HFFc6 (cell line): ENCODE data around the gene ATE1. TPM values are rescaled to one million over a fixed set of nuclear protein-coding genes. Genes with fewer than 3 reads are reported as not detected.

Source experiments
- DNase-seq: peaks from one replicate; pipeline ENCODE4 v3.0.0-alpha.2; 2018
- H3K27ac Mint-ChIP-seq: 2 replicates; pipeline ENCODE4 v1.8.0; 2020; ENCODE audit warnings: mild to moderate bottlenecking, mixed read lengths
- H3K27me3 Mint-ChIP-seq: 2 replicates; pipeline ENCODE4 v1.8.0; 2021; ENCODE audit warnings: mild to moderate bottlenecking, moderate library complexity, mixed read lengths; ENCODE audit not compliant: insufficient read depth
- H3K36me3 Mint-ChIP-seq: 2 replicates; pipeline ENCODE4 v1.8.0; 2021; ENCODE audit warnings: low read depth, mixed read lengths
- H3K4me1 Mint-ChIP-seq: 2 replicates; pipeline ENCODE4 v1.8.0; 2020; ENCODE audit warnings: low read depth, mixed read lengths
- H3K4me3 Mint-ChIP-seq: 2 replicates; pipeline ENCODE4 v1.8.0; 2020; ENCODE audit warnings: mild to moderate bottlenecking, moderate library complexity, mixed read lengths
- H3K9me3 Mint-ChIP-seq: 2 replicates; pipeline ENCODE4 v1.8.0; 2020; ENCODE audit warnings: mild to moderate bottlenecking, mixed read lengths
- total RNA-seq, 6 experiments: library from RNA; stranded (reverse); fragmentation: NEBNext Ultra II Directional; extraction: Animal tissue kit (Norgen Biotek cat#: 25700); gene quantifications; 2 replicates in 1 of 6; 3 replicates in 5 of 6; pipeline ENCODE4 v1.2.3, GENCODE V29; 2021
- TF ChIP-seq, protein P1 (sequence below): fragments of 200-600 bp; sonication (generic); IDR thresholded peaks from 2 replicates; pipeline ENCODE4 v1.5.0; 2021; ENCODE audit warnings: antibody characterized with exemption, mild to moderate bottlenecking

Gene ATE1
- total RNA-seq, 6 experiments from 2014 or later = 19.4 to 25.2 (median 21.0) TPM

DNA sequence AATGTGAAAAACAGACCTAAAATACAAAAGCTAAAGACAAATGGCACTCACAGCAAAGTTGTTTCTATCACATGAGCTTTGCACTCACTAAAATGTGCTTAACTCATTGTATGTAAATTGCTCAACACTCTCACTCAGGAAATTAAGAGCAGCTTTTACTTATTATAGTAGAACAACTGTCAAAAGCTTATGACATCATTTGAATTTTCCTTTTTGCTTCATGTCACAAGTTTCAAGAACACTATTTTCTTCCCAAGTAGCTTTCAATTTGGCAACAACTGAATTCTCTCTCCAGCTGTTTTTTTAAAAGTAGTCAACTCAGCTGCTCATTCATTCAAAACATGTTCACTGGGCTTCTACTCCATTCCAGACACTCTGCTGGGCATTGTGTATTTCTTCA, 46.9 kb downstream of the ATE1 start:
- TF ChIP-seq, protein P1, sequence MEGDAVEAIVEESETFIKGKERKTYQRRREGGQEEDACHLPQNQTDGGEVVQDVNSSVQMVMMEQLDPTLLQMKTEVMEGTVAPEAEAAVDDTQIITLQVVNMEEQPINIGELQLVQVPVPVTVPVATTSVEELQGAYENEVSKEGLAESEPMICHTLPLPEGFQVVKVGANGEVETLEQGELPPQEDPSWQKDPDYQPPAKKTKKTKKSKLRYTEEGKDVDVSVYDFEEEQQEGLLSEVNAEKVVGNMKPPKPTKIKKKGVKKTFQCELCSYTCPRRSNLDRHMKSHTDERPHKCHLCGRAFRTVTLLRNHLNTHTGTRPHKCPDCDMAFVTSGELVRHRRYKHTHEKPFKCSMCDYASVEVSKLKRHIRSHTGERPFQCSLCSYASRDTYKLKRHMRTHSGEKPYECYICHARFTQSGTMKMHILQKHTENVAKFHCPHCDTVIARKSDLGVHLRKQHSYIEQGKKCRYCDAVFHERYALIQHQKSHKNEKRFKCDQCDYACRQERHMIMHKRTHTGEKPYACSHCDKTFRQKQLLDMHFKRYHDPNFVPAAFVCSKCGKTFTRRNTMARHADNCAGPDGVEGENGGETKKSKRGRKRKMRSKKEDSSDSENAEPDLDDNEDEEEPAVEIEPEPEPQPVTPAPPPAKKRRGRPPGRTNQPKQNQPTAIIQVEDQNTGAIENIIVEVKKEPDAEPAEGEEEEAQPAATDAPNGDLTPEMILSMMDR = no peak
- Mint-ChIP-seq H3K27me3 (no peaks in the 10 kb centered on the region), H3K9me3 (no peaks in the 10 kb centered on the region), H3K27ac (no peak overlapping the region), H3K36me3 (no peaks in the 10 kb centered on the region), H3K4me1 (peaks cover 6% of the 10 kb centered on the region; the same call in 1 of the 2 replicates), H3K4me3 (no peak overlapping the region)
- no peak for DNase-seq

DNA sequence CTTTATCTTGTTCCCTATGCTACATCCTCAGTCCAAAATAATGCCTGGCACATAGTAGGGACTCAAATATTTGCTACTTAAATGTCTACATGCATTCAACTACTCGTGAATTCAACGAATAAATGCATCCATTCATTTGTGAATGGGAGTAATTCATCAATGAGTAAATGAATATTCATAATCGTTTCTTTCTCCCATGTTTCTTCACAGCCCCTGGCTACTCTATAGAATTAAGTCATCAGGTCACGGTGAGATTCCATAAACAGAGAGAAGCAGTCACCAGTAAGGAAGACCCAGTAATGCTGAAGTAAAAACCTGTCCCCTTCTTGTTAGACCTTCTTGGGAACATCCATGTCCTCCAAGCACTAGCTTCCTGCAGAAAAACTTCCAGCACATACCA, 48.4 kb downstream of the ATE1 start:
- Mint-ChIP-seq H3K4me3 (no peak overlapping the region), H3K27ac (no peak overlapping the region), H3K36me3 (no peaks in the 10 kb centered on the region), H3K4me1 (peaks cover 6% of the 10 kb centered on the region; the same call in 1 of the 2 replicates), H3K9me3 (no peaks in the 10 kb centered on the region), H3K27me3 (no peaks in the 10 kb centered on the region)
- no peak for DNase-seq
- TF ChIP-seq, protein P1 = no peak

DNA sequence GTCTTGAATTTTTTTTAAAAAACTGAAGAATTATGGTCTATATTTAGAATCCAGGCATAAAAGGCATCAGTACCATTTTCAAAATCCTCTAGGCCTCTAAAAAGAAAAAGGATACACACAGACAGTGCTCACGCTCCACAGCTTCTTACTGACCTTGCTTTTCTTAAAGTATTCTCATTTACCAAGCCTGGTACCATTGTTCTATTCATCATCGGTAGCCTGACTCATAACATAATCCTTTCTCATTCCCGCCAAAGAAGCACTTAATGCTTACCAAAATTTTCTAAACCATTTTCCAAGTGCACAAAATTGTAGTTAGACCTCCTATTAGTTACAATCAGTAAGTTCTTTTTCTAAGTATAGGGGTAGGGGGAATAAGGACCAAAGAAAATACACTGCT, 54.6 kb downstream of the ATE1 start:
- TF ChIP-seq, protein P1 = no peak
- no peak overlapping the region for H3K4me3 Mint-ChIP-seq
- H3K27ac Mint-ChIP-seq = no peak overlapping the region
- no peaks in the 10 kb centered on the region for H3K9me3 Mint-ChIP-seq
- H3K4me1 Mint-ChIP-seq = no peaks in the 10 kb centered on the region
- no peaks in the 10 kb centered on the region; the same call in 1 of the 2 replicates for H3K27me3 Mint-ChIP-seq
- DNase-seq = no peak
- H3K36me3 Mint-ChIP-seq = peaks cover 5% of the 10 kb centered on the region; the same call in 1 of the 2 replicates

DNA sequence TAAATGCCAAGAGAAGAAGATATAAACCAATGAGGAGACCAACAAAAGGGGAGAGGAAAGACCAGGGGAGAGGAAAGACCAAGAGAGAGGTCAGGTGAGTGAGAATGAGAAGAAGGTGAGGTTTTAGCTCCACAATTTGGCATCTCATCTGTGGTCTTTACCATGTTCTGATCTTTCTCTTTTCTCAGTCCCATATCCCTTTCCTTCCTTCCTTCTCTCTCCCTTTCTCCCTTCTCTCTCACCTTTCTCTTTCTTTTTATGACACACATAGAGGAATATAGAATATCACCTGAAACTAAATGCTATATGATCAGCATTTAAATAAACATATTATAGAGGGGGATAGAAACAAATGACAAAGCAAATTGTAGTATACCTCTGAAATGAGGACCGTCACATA, 57.4 kb downstream of the ATE1 start:
- Mint-ChIP-seq H3K27me3 (peaks cover 2% of the 10 kb centered on the region; the same call in 1 of the 2 replicates), H3K9me3 (no peaks in the 10 kb centered on the region), H3K27ac (no peak overlapping the region), H3K4me3 (no peak overlapping the region), H3K36me3 (peaks cover 5% of the 10 kb centered on the region; the same call in 1 of the 2 replicates), H3K4me1 (no peaks in the 10 kb centered on the region)
- TF ChIP-seq, protein P1 = no peak
- no peak for DNase-seq

DNA sequence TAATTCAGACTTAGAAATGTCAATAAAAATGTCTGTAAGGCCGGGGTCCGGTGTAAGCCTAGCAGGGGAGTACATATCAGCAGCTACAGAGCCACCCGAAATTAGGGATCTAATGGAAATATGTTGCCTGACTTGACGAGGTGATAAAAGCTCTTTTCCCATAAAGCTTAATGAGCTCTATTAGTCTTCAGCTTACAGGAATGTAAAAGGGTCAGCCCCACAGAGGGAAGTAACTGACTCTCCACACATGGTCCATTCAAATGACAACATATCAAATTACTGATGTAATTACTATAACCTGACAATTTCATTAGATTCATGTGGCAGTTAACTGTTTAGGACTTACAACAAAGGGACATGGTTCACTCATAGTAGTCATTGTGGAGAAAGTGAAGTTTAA, 62.3 kb downstream of the ATE1 start:
- Mint-ChIP-seq H3K9me3 (no peaks in the 10 kb centered on the region), H3K4me1 (no peaks in the 10 kb centered on the region), H3K4me3 (no peak overlapping the region), H3K27ac (no peak overlapping the region), H3K36me3 (peaks cover 10% of the 10 kb centered on the region), H3K27me3 (peaks cover 3% of the 10 kb centered on the region; the same call in 1 of the 2 replicates)
- TF ChIP-seq, protein P1 = no peak
- no peak for DNase-seq

DNA sequence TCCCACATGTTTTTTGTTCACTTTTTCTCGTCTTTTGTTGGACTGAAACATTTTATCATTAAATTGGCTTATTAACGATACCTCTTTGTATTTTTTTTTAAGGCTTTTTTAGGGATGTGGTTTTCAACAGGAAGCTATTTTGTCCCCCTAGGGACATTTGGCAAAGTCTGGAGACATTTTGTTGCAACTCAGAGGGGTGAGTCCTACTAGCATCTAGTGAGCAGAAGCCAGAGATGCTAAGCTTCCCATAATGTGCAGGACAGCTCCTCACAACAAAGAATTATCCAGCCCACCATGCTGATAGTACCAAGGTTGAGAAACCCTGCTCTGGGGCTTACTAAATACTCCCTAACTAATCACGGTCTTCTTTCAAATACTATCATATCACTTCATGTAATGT, 63.2 kb downstream of the ATE1 start:
- Mint-ChIP-seq H3K36me3 (peaks cover 10% of the 10 kb centered on the region), H3K4me3 (no peak overlapping the region), H3K27me3 (peaks cover 3% of the 10 kb centered on the region; the same call in 1 of the 2 replicates), H3K4me1 (no peaks in the 10 kb centered on the region), H3K9me3 (no peaks in the 10 kb centered on the region), H3K27ac (no peak overlapping the region)
- no peak for DNase-seq
- TF ChIP-seq, protein P1 = no peak
